ENCODE data around the gene LYPD5.

Gene LYPD5

DNA sequence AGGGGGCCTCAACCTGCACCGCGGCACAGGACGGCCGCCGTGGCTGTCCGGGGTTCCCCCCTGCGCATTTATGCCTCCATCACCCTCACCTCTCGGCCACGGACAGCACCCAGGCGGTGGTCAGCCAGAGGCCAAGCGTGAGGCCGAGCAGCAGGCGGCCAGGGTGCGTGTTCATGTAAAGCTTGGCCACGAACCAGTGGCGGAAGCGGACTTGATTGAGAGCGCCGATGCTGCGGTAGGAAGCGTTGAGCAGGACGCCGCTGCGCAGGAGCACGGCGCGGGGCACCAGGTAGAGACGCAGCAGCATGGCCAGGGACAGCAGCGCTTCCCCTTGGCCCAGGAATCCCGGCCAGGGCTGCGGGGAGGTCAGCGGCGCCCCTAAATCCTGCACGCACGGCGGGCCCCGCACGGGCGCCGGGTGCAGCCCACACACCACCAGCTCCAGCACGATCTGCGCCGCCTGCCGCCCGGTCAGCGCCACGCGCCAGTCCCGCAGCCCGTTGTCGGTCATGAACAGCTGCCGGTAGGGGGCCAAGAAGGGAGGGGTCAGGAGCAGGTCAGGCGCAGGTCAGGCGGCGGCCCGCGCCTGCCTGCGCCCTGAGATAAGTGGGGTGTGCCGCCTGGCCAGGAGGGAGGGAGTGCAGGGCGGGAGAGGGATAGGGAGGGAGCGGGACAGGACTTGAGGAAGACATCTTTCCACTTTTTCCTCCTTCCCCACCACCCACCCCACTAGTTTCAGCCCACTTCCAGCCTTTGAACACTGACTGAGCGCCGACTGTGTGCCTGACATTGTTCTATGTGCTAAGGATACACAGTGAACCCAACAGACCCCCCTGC is 27.9 kb downstream of the LYPD5 start:
- Histone ChIP-seq H2BK120ac (ENCODE audit: low read depth, low read length) (no peak overlapping the region), H3K4me1 (ENCODE audit: control insufficient read depth, insufficient read depth, low read depth, low read length) (peaks cover 27% of the 10 kb centered on the region), H3K14ac (ENCODE audit: low read length in 2 of 2) (peak overlapping the region in 1 of 2 experiments; percentile 72), H3K27me3 (ENCODE audit: control insufficient read depth in 1 of 2, insufficient read depth in 1 of 2, low read length in 2 of 2) (no peaks in the 10 kb centered on the region), H3K4me2 (ENCODE audit: low read length, poor library complexity, severe bottlenecking) (peak overlapping the region; percentile 86), H3K4me3 (ENCODE audit: insufficient read depth in 1 of 2, low read depth in 1 of 2, low read length in 2 of 2) (peak overlapping the region; percentile 37 to 55), H2AFZ (ENCODE audit: low read depth, low read length) (peak overlapping the region; percentile 55), H3K9ac (ENCODE audit: low read length) (peak overlapping the region; percentile 51), H3K23ac (ENCODE audit: low read length in 2 of 2) (peak overlapping the region in 1 of 2 experiments; percentile 81), H2AK5ac (ENCODE audit: low read length, severe bottlenecking) (no peak overlapping the region), H2BK5ac (ENCODE audit: low read depth, low read length, poor library complexity, severe bottlenecking) (no peak overlapping the region), H3K9me3 (ENCODE audit: control insufficient read depth, low read length) (no peaks in the 10 kb centered on the region), H2BK12ac (ENCODE audit: low read length in 2 of 2) (peak overlapping the region; percentile 26 to 35), H3K79me1 (replicated peaks; ENCODE audit: low read length, poor library complexity, severe bottlenecking) (no peaks in the 10 kb centered on the region), H3K36me3 (ENCODE audit: control insufficient read depth in 1 of 2, insufficient read depth in 2 of 2, low read depth in 1 of 2, low read length in 2 of 2) (peaks cover under 1 to 42% of the 10 kb centered on the region in 2 experiments), H2BK15ac (ENCODE audit: low read depth, poor library complexity, severe bottlenecking) (no peak overlapping the region), H4K91ac (ENCODE audit: low read length) (peak overlapping the region; percentile 64), H3K4ac (ENCODE audit: low read depth in 1 of 2, low read length in 2 of 2) (peak overlapping the region in 1 of 2 experiments; percentile 37), H3K27ac (ENCODE audit: low read length, poor library complexity, severe bottlenecking) (no peak overlapping the region), H4K8ac (ENCODE audit: low read length) (peak overlapping the region; percentile 57), H3K18ac (ENCODE audit: low read depth in 1 of 2, low read length in 2 of 2) (peak overlapping the region; percentile 3 to 63)
- WGBS = 7% methylated on average over 50 of the region's 63 CpGs
- DNase-seq = peak; percentile 69

GRCh38 chr19:43773725-43774102 is 28.5 kb downstream of the LYPD5 start:
- Histone ChIP-seq H2BK15ac (ENCODE audit: low read depth, poor library complexity, severe bottlenecking) (no peak overlapping the region), H3K36me3 (ENCODE audit: control insufficient read depth in 1 of 2, insufficient read depth in 2 of 2, low read depth in 1 of 2, low read length in 2 of 2) (peaks cover 4 to 48% of the 10 kb centered on the region in 2 experiments), H3K18ac (ENCODE audit: low read depth in 1 of 2, low read length in 2 of 2) (peak overlapping the region; percentile 3 to 63), H3K23ac (ENCODE audit: low read length in 2 of 2) (peak overlapping the region in 1 of 2 experiments; percentile 81), H3K4ac (ENCODE audit: low read depth in 1 of 2, low read length in 2 of 2) (peak overlapping the region in 1 of 2 experiments; percentile 37), H2BK120ac (ENCODE audit: low read depth, low read length) (no peak overlapping the region), H2BK5ac (ENCODE audit: low read depth, low read length, poor library complexity, severe bottlenecking) (no peak overlapping the region), H3K9me3 (ENCODE audit: control insufficient read depth, low read length) (no peaks in the 10 kb centered on the region), H3K27me3 (ENCODE audit: control insufficient read depth in 1 of 2, insufficient read depth in 1 of 2, low read length in 2 of 2) (no peaks in the 10 kb centered on the region), H2AFZ (ENCODE audit: low read depth, low read length) (peak overlapping the region; percentile 55), H4K8ac (ENCODE audit: low read length) (no peak overlapping the region), H3K4me2 (ENCODE audit: low read length, poor library complexity, severe bottlenecking) (peak overlapping the region; percentile 86), H2BK12ac (ENCODE audit: low read length in 2 of 2) (peak overlapping the region in 1 of 2 experiments; percentile 26), H3K14ac (ENCODE audit: low read length in 2 of 2) (no peak overlapping the region), H3K27ac (ENCODE audit: low read length, poor library complexity, severe bottlenecking) (no peak overlapping the region), H3K9ac (ENCODE audit: low read length) (no peak overlapping the region), H3K4me3 (ENCODE audit: insufficient read depth in 1 of 2, low read depth in 1 of 2, low read length in 2 of 2) (no peak overlapping the region), H2AK5ac (ENCODE audit: low read length, severe bottlenecking) (no peak overlapping the region), H3K79me1 (replicated peaks; ENCODE audit: low read length, poor library complexity, severe bottlenecking) (no peaks in the 10 kb centered on the region), H3K4me1 (ENCODE audit: control insufficient read depth, insufficient read depth, low read depth, low read length) (peaks cover 23% of the 10 kb centered on the region), H4K91ac (ENCODE audit: low read length) (peak overlapping the region; percentile 64)
- WGBS = 16% methylated on average over 5 of the region's 5 CpGs
- no peak for DNase-seq

DNA sequence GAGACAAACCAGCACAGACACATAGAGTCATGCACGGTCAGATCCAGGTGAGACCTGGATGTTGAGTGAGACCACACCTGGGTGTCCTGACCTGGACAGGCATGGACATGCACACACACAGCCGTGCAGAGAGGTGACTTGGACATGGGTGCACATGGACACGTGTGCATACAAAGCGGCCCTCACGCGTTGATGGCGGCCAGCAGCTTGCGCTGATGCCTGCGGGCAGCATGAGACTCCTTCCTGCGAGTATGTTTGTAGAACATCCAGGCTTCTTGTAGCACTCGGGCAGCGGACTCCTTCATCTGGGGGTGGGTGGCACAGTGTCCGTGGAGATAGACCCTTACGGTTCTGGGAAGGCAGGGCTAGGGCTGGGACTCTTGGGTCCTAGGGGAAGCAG is 33.0 kb downstream of the LYPD5 start:
- no peak overlapping the region for H3K4me3 ChIP-seq (ENCODE audit: insufficient read depth in 1 of 2, low read depth in 1 of 2, low read length in 2 of 2)
- no peak overlapping the region for H2BK120ac ChIP-seq (ENCODE audit: low read depth, low read length)
- no peak overlapping the region for H4K8ac ChIP-seq (ENCODE audit: low read length)
- peak overlapping the region in 1 of 2 experiments; percentile 33 for H2BK12ac ChIP-seq (ENCODE audit: low read length in 2 of 2)
- H3K27me3 ChIP-seq (ENCODE audit: control insufficient read depth in 1 of 2, insufficient read depth in 1 of 2, low read length in 2 of 2) = no peaks in the 10 kb centered on the region
- H3K27ac ChIP-seq (ENCODE audit: low read length, poor library complexity, severe bottlenecking) = no peak overlapping the region
- H3K9me3 ChIP-seq (ENCODE audit: control insufficient read depth, low read length) = no peaks in the 10 kb centered on the region
- DNase-seq = no peak
- no peak overlapping the region for H3K23ac ChIP-seq (ENCODE audit: low read length in 2 of 2)
- H3K4me1 ChIP-seq (ENCODE audit: control insufficient read depth, insufficient read depth, low read depth, low read length) = peaks cover 21% of the 10 kb centered on the region
- peaks cover 4 to 68% of the 10 kb centered on the region in 2 experiments for H3K36me3 ChIP-seq (ENCODE audit: control insufficient read depth in 1 of 2, insufficient read depth in 2 of 2, low read depth in 1 of 2, low read length in 2 of 2)
- H2BK5ac ChIP-seq (ENCODE audit: low read depth, low read length, poor library complexity, severe bottlenecking) = no peak overlapping the region
- no peak overlapping the region for H2AK5ac ChIP-seq (ENCODE audit: low read length, severe bottlenecking)
- H3K4ac ChIP-seq (ENCODE audit: low read depth in 1 of 2, low read length in 2 of 2) = no peak overlapping the region
- H3K79me1 ChIP-seq (replicated peaks; ENCODE audit: low read length, poor library complexity, severe bottlenecking) = no peaks in the 10 kb centered on the region
- H3K18ac ChIP-seq (ENCODE audit: low read depth in 1 of 2, low read length in 2 of 2) = no peak overlapping the region
- peak overlapping the region in 1 of 2 experiments; percentile 80 for H3K14ac ChIP-seq (ENCODE audit: low read length in 2 of 2)
- no peak overlapping the region for H3K4me2 ChIP-seq (ENCODE audit: low read length, poor library complexity, severe bottlenecking)
- WGBS = 96% methylated on average over 14 of the region's 14 CpGs
- H3K9ac ChIP-seq (ENCODE audit: low read length) = no peak overlapping the region
- no peak overlapping the region for H4K91ac ChIP-seq (ENCODE audit: low read length)
- H2BK15ac ChIP-seq (ENCODE audit: low read depth, poor library complexity, severe bottlenecking) = no peak overlapping the region
- no peak overlapping the region for H2AFZ ChIP-seq (ENCODE audit: low read depth, low read length)

DNA sequence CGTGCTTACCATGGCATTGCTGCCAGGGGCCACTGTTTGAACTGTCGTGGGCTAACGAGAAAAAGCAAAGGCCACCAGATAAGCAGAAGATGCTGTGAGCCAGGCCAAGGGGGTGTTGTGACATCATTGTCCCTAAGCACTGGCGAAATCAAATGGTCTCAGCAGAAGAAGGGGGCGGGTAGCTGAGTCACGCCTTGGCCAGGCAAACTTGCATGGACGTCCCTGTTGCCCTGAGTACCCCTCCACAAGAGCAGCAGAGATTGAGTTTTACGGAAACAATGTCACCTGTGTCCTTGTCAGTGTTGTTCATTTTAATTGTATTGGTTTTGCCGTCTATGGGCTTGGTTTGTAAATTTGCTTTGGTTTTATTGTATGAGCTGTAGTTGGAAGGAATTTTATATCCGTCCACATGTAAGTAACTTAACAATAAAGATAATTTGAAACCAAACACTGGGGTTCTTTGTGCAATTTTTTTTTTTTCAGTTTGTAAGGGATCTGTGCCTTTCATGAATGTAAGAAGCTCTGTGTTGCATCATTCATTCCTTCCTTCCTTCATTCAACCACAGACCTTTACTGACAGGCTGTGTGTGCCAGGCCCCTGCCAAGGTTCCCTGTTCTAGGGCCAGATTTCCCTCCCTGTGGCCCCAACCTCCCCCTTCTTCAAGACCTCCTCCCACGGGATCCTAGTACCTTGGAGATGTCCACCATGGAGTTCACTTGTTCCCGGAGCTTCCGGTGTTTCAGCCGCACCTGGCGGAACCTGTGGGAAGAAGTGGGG is 33.8 kb downstream of the LYPD5 start:
- Histone ChIP-seq H3K9ac (ENCODE audit: low read length) (peak overlapping the region; percentile 29), H2BK15ac (ENCODE audit: low read depth, poor library complexity, severe bottlenecking) (no peak overlapping the region), H4K91ac (ENCODE audit: low read length) (no peak overlapping the region), H3K23ac (ENCODE audit: low read length in 2 of 2) (no peak overlapping the region), H4K8ac (ENCODE audit: low read length) (no peak overlapping the region), H3K4me2 (ENCODE audit: low read length, poor library complexity, severe bottlenecking) (no peak overlapping the region), H3K27me3 (ENCODE audit: control insufficient read depth in 1 of 2, insufficient read depth in 1 of 2, low read length in 2 of 2) (no peaks in the 10 kb centered on the region), H2AFZ (ENCODE audit: low read depth, low read length) (no peak overlapping the region), H3K4me1 (ENCODE audit: control insufficient read depth, insufficient read depth, low read depth, low read length) (peaks cover 17% of the 10 kb centered on the region), H3K18ac (ENCODE audit: low read depth in 1 of 2, low read length in 2 of 2) (no peak overlapping the region), H2BK120ac (ENCODE audit: low read depth, low read length) (no peak overlapping the region), H2BK12ac (ENCODE audit: low read length in 2 of 2) (no peak overlapping the region), H3K4me3 (ENCODE audit: insufficient read depth in 1 of 2, low read depth in 1 of 2, low read length in 2 of 2) (no peak overlapping the region), H3K14ac (ENCODE audit: low read length in 2 of 2) (no peak overlapping the region), H2BK5ac (ENCODE audit: low read depth, low read length, poor library complexity, severe bottlenecking) (no peak overlapping the region), H3K79me1 (replicated peaks; ENCODE audit: low read length, poor library complexity, severe bottlenecking) (no peaks in the 10 kb centered on the region), H2AK5ac (ENCODE audit: low read length, severe bottlenecking) (no peak overlapping the region), H3K4ac (ENCODE audit: low read depth in 1 of 2, low read length in 2 of 2) (no peak overlapping the region), H3K36me3 (ENCODE audit: control insufficient read depth in 1 of 2, insufficient read depth in 2 of 2, low read depth in 1 of 2, low read length in 2 of 2) (peaks cover 4 to 64% of the 10 kb centered on the region in 2 experiments), H3K9me3 (ENCODE audit: control insufficient read depth, low read length) (no peaks in the 10 kb centered on the region), H3K27ac (ENCODE audit: low read length, poor library complexity, severe bottlenecking) (no peak overlapping the region)
- WGBS = 80% methylated on average over 13 of the region's 15 CpGs
- DNase-seq = no peak
